ENCODE results near the gene NUP58. TPM values are rescaled to one million over a fixed set of nuclear protein-coding genes. Genes with fewer than 3 reads are reported as not detected.
A peak's percentile ranks its signal among the peaks of the same experiment; 100 is the strongest.

Gene NUP58
- total RNA-seq, 1 experiment from 2014 or later, result 101 TPM

DNA sequence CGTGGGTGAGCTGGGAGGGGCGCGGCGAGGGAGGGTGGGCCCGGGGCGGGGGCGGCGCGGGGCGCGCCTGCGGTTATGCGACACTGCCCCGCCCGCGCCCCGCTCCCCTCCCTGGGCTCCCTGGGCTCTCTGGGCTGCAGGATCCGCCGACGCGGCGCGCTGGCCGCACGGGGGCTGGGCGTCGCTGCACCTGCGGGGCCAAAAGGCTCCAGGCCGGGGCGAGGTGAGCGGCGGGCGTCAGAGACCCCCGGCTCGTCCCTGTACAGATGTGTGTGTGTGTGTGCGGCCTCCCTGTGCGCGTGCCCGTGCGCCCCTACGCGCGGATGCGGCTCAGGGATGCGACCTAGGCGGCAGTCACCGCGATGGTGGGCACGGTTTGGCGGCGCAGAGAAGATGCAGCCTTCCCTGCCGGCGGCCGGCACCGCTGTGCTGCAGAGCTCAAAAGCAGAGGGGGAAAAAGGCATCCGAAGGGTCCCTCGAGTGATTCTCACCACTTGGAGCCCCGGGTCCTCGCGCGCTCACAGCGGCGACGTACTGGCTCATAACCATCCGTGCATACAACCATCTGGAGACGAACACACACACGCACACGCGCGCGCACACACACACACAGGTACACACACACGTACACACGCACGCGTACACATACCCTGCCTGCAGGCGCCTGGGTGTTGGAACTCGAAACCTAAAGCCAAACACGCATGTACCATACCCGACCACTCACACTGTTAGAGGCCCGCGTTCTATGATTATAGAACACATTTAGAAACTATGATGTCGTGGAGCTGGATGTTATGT lies 71.1 kb downstream of the NUP58 start:
- TF ChIP-seq, protein P1, sequence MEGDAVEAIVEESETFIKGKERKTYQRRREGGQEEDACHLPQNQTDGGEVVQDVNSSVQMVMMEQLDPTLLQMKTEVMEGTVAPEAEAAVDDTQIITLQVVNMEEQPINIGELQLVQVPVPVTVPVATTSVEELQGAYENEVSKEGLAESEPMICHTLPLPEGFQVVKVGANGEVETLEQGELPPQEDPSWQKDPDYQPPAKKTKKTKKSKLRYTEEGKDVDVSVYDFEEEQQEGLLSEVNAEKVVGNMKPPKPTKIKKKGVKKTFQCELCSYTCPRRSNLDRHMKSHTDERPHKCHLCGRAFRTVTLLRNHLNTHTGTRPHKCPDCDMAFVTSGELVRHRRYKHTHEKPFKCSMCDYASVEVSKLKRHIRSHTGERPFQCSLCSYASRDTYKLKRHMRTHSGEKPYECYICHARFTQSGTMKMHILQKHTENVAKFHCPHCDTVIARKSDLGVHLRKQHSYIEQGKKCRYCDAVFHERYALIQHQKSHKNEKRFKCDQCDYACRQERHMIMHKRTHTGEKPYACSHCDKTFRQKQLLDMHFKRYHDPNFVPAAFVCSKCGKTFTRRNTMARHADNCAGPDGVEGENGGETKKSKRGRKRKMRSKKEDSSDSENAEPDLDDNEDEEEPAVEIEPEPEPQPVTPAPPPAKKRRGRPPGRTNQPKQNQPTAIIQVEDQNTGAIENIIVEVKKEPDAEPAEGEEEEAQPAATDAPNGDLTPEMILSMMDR (conservative IDR thresholded peaks at IDR 0.05; ENCODE audit: low read depth, low read length), result no peak
- TF ChIP-seq EZH2 (IDR thresholded peaks at IDR 0.05; ENCODE audit: borderline replicate concordance, low read depth, low read length, poor library complexity, severe bottlenecking), result no peak
- peak; percentile 26 for DNase-seq (ENCODE audit: low spot score)
- no TSS peak for BruUV-seq (replicated peaks)
- POLR2A ChIA-PET (ENCODE audit: low non-redundant PET), result no interaction called here
- Histone ChIP-seq H3K9me3 (ENCODE audit: low read depth, low read length, poor library complexity, severe bottlenecking) (no peaks in the 10 kb centered on the region), H3K27ac (ENCODE audit: low read depth, low read length, poor library complexity, severe bottlenecking) (no peak overlapping the region), H3K4me1 (ENCODE audit: insufficient read depth, low read length, poor library complexity, severe bottlenecking) (peaks cover 5% of the 10 kb centered on the region), H3K27me3 (replicated peaks; ENCODE audit: insufficient read depth, low read depth, low read length, poor library complexity) (peaks cover 12% of the 10 kb centered on the region), H3K36me3 (ENCODE audit: insufficient read depth, low read length, poor library complexity, severe bottlenecking) (no peaks in the 10 kb centered on the region), H3K4me3 (ENCODE audit: low read depth, low read length, poor library complexity, severe bottlenecking) (peak overlapping the region; percentile 58)
- intact Hi-C loops (cut with micrococcal nuclease; ENCODE audit: unreplicated experiment), result loop anchor here (10.0 kb wide), 2 partner anchors 138 to 288 kb away; no protein-coding TSS in a partner anchor
- CTCF ChIA-PET, result interaction anchor here (0.6 kb wide), 1 partner anchor 377 kb away, joined by 4 read pairs; no protein-coding TSS in a partner anchor

DNA sequence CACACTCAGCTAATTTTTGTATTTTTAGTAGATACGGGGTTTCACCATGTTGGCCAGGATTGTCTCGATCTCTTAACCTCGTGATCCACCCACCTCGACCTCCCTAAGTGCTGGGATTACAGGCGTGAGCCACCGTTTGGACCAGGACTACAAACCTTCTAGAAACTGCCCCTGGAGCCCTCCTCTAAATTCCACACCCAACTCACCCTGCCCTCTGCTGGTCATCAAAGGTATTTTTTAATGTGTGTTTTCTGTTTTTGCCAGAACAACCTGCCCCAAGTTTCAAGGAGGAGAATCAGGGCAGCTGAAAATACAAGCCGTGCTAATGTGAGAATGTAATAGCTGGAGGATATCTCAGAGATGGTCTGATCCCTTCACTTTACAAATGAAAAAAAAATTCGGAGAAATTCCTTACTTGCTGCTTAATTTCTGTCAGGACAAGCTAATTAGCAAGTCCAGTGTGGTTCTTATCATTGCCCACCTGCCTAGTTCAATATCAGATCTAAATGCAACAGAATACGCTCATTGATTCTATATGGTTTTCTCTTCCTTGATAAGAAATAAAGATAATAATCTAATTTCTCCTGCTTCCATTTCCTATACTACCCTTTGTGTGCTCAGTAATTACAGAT lies 74.4 kb downstream of the NUP58 start:
- TF ChIP-seq EZH2 (IDR thresholded peaks at IDR 0.05; ENCODE audit: borderline replicate concordance, low read depth, low read length, poor library complexity, severe bottlenecking), result no peak
- TF ChIP-seq, protein P1 (conservative IDR thresholded peaks at IDR 0.05; ENCODE audit: low read depth, low read length), result peak; percentile 70
- no peak overlapping the region for H3K4me3 ChIP-seq (ENCODE audit: low read depth, low read length, poor library complexity, severe bottlenecking)
- peaks cover 12% of the 10 kb centered on the region for H3K27me3 ChIP-seq (replicated peaks; ENCODE audit: insufficient read depth, low read depth, low read length, poor library complexity)
- peaks cover 5% of the 10 kb centered on the region for H3K4me1 ChIP-seq (ENCODE audit: insufficient read depth, low read length, poor library complexity, severe bottlenecking)
- no peak overlapping the region for H3K27ac ChIP-seq (ENCODE audit: low read depth, low read length, poor library complexity, severe bottlenecking)
- intact Hi-C loops (cut with micrococcal nuclease; ENCODE audit: unreplicated experiment), result loop anchor here (5.0 to 10.0 kb wide), 3 partner anchors 141 to 369 kb away; no protein-coding TSS in a partner anchor
- H3K9me3 ChIP-seq (ENCODE audit: low read depth, low read length, poor library complexity, severe bottlenecking), result no peaks in the 10 kb centered on the region
- POLR2A ChIA-PET (ENCODE audit: low non-redundant PET), result interaction anchor here (0.7 kb wide), 1 partner anchor 118 kb away, joined by 6 read pairs; no protein-coding TSS in a partner anchor
- DNase-seq (ENCODE audit: low spot score), result peak; percentile 76
- no peaks in the 10 kb centered on the region for H3K36me3 ChIP-seq (ENCODE audit: insufficient read depth, low read length, poor library complexity, severe bottlenecking)
- CTCF ChIA-PET, result interaction anchor here (0.6 to 0.7 kb wide), 4 partner anchors 14 to 454 kb away, joined by 3 to 4 read pairs (median 3); no protein-coding TSS in a partner anchor
- no TSS peak for BruUV-seq (replicated peaks)

DNA sequence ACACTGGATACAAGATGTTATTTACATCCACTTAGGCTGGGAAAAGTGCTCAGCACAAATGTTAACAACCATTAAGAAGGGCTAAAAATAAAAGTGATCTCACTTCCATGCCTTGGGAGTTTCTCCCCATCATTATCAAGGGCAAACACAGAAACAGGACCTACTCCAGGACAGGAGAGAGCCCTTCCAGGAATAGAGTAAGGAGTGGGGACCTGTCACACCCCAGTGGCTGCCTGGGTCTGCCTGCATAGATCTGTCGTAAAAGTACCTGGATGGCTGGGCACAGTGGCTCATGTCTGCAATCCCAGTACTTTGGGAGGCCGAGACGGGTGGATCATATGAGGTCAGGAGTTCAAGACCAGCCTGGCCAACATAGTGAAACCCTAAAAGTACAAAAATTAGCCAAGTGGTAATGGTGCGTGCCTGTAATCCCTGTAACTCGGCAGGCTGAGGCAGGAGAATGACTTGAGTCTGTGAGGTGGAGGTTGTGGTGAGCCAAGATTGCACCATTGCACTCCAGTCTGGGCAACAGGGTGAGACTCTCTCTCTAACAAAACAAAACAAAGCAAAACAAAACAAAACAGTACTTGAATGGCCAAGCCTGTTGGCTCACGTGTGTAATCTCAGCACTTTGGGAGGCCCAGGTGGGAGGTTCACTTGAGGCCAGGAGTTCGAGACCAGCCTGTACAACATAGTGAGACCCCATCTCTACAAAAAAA lies 76.0 kb downstream of the NUP58 start:
- Histone ChIP-seq H3K36me3 (ENCODE audit: insufficient read depth, low read length, poor library complexity, severe bottlenecking) (no peaks in the 10 kb centered on the region), H3K4me3 (ENCODE audit: low read depth, low read length, poor library complexity, severe bottlenecking) (no peak overlapping the region), H3K27me3 (replicated peaks; ENCODE audit: insufficient read depth, low read depth, low read length, poor library complexity) (peaks cover 10% of the 10 kb centered on the region), H3K27ac (ENCODE audit: low read depth, low read length, poor library complexity, severe bottlenecking) (no peak overlapping the region), H3K4me1 (ENCODE audit: insufficient read depth, low read length, poor library complexity, severe bottlenecking) (peaks cover 5% of the 10 kb centered on the region), H3K9me3 (ENCODE audit: low read depth, low read length, poor library complexity, severe bottlenecking) (no peaks in the 10 kb centered on the region)
- intact Hi-C loops (cut with micrococcal nuclease; ENCODE audit: unreplicated experiment), result loop anchor here (5.0 to 10.0 kb wide), 3 partner anchors 143 to 370 kb away; no protein-coding TSS in a partner anchor
- TF ChIP-seq EZH2 (IDR thresholded peaks at IDR 0.05; ENCODE audit: borderline replicate concordance, low read depth, low read length, poor library complexity, severe bottlenecking), result no peak
- TF ChIP-seq, protein P1 (conservative IDR thresholded peaks at IDR 0.05; ENCODE audit: low read depth, low read length), result no peak
- POLR2A ChIA-PET (ENCODE audit: low non-redundant PET), result no interaction called here
- no TSS peak for BruUV-seq (replicated peaks)
- DNase-seq (ENCODE audit: low spot score), result no peak
- CTCF ChIA-PET, result interaction anchor here (0.6 kb wide), 1 partner anchor 310 kb away, joined by 4 read pairs; no protein-coding TSS in a partner anchor
